Heart right ventricle (tissue), 16 donors: Measurements from ENCODE around the gene TTC17. TPM values are rescaled to one million over a fixed set of nuclear protein-coding genes. Genes with fewer than 3 reads are reported as not detected.

ENCODE experiments used
- ATAC-seq, 8 donors: fragments of 200-7000 bp; cut with Tn5 transposase; one replicate each; pipeline ENCODE4 v1.9.1; 2020; ENCODE audit warnings: mild to moderate bottlenecking in 8 of 8, moderate library complexity in 8 of 8, moderate number of reproducible peaks in 1 of 8
- DNase-seq, 2 donors: peaks; one replicate each; pipeline ENCODE4 v3.0.0-alpha.2; 2020
- H3K27ac ChIP-seq, 10 donors: fragments of 200-600 bp; sonication (generic) in 2 of 10; one replicate each; pipeline versions ENCODE4 v1.5.0 to v1.8.0; 2020 to 2022; ENCODE audit warnings: mild to moderate bottlenecking in 3 of 10
- H3K27me3 ChIP-seq, 7 donors: fragments of 200-600 bp; one replicate each; pipeline ENCODE4 v1.8.0; 2021 to 2022; ENCODE audit warnings: mild to moderate bottlenecking in 2 of 7
- H3K36me3 ChIP-seq, 9 donors: fragments of 200-600 bp; sonication (generic) in 1 of 9; one replicate each; pipeline versions ENCODE4 v1.5.0 to v1.8.0; 2020 to 2022; ENCODE audit warnings: mild to moderate bottlenecking in 2 of 9
- H3K4me1 ChIP-seq, 9 donors: fragments of 200-600 bp; sonication (generic) in 1 of 9; one replicate each; pipeline versions ENCODE4 v1.5.0 to v1.8.0; 2020 to 2022; ENCODE audit warnings: mild to moderate bottlenecking in 4 of 9
- H3K4me3 ChIP-seq, 10 donors: fragments of 200-600 bp; sonication (generic) in 2 of 10; one replicate each; pipeline versions ENCODE4 v1.5.0 to v1.8.0; 2020 to 2022; ENCODE audit warnings: mild to moderate bottlenecking in 7 of 10, moderate library complexity in 2 of 10
- H3K9me3 ChIP-seq, 11 donors: fragments of 200-600 bp in 10 of 11; sonication (generic) in 2 of 11; one replicate each; pipeline versions ENCODE4 v1.5.0 to v1.8.0; 2013 to 2022; ENCODE audit warnings: mild to moderate bottlenecking in 2 of 11, control low read depth in 1 of 11, moderate library complexity in 1 of 11
- CTCF ChIP-seq, 9 donors: fragments of 200-600 bp; sonication (generic) in 2 of 9; IDR thresholded peaks; one replicate each; pipeline versions ENCODE4 v1.5.0 to v1.8.0; 2021 to 2022; ENCODE audit warnings: antibody characterized with exemption in 9 of 9, mild to moderate bottlenecking in 5 of 9, moderate library complexity in 1 of 9
- WGBS, 2 donors: extraction: QIAGEN DNeasy Blood & Tissue Kit; methylation state at CpG; one replicate each; pipeline ENCODE4 v1.1.7; 2013; ENCODE audit warnings: inconsistent platforms in 1 of 2; 5-methylcytosine and 5-hydroxymethylcytosine counted together
- intact Hi-C, 10 donors: fragments of 100-400 bp; cut with DNase I; formaldehyde crosslinking; loops; one replicate each; pipeline versions ENCODE4 v1.11.1 to v1.14.2; 2022
- long read RNA-seq, 3 donors: library from polyadenylated mRNA; unstranded; transcript quantifications; one replicate each; pipeline ENCODE4 v2.0.0, GENCODE V29; 2020 to 2021
- polyA plus RNA-seq, 2 donors: library from polyadenylated mRNA; stranded (reverse); fragments of 200-250 nt; gene quantifications; one replicate each; pipeline ENCODE4 v1.2.3, GENCODE V29; 2013
- total RNA-seq, 10 donors: library from RNA; stranded (reverse); fragmentation: NEBNext Ultra II Directional in 3 of 10; extraction: Animal tissue kit (Norgen Biotek cat#: 25700) in 3 of 10; gene quantifications; one replicate each; pipeline versions ENCODE4 v1.2.1 to v1.2.4, GENCODE V29; 2021 to 2023
- donor health status: Arrhythmogenic right ventricular cardiomyopathy.
- donor health status: ischemic (EF 13 %, LVEDD 7.1; RV severe dilation, severe dysfunction).
- donor health status: healthy with polysubstance abuse.
- donor health status: DM: no; HTN: yes; CAD: no.
- donor health status: DM: no; HTN: no; CAD: no.
- donor health status: ischemic (EF 25% LVEDD 6.9; RV normal size, moderate dysfunction).
- donor health status: ischemic (EF 25% LVEDD 5.7; RV mildly dilated, moderate dysfunction).
- donor health status: healthy.
- donor health status: DM: yes; HTN: yes; CAD: no.
- donor health status: Ischemic cardiomyopathy.
- donor health status: ischemic (EF 35%, LVEDD 5.7; RV mildly dilated, moderate dysfunction).
- donor health status: nonischemic (EF 11% LVEDD 7.7; RV severe dilation, severe dysfunction).
- donor health status: DM: yes; HTN: yes; CAD: no.
- donor health status: PGD.
- donor health status: ischemic (EF 29% LVEDD 5.4; RV normal size, mild dysfunction).
- donor health status: nonischemic (EF 23%, LVEDD 6.1; RV moderate dilation, normal function).

The TTC17 gene
- total RNA-seq = 10 to 100 TPM; 25.1 to 33.8 (median 29.8) TPM
- polyA plus RNA-seq = 10 to 100 TPM; 20.4 to 42.1 TPM
- long read RNA-seq, donor 1, full-length matches to known transcripts = 24 of 125 reads
- long read RNA-seq, donor 1, partial matches to known transcripts = 17 of 125 reads
- long read RNA-seq, donor 1, other reads (novel, unspliced or antisense) = 84 of 125 reads
- long read RNA-seq, donor 2, full-length matches to known transcripts = 23 of 100 reads
- long read RNA-seq, donor 2, partial matches to known transcripts = 7 of 100 reads
- long read RNA-seq, donor 2, other reads (novel, unspliced or antisense) = 70 of 100 reads
- long read RNA-seq, donor 3, full-length matches to known transcripts = 64 of 217 reads
- long read RNA-seq, donor 3, partial matches to known transcripts = 33 of 217 reads
- long read RNA-seq, donor 3, other reads (novel, unspliced or antisense) = 120 of 217 reads

GRCh38 chr11:43358801-43359421 lies at the start of gene TTC17:
Gene TTC17 (plus strand): TSS chr11:43358920. CDS start chr11:43358955, 35 bp downstream.
- peak; percentile 99 to 100 (median 99) for ATAC-seq
- peak; percentile 95 to 96 for DNase-seq
- TF ChIP-seq CTCF (IDR thresholded peaks at IDR 0.05) = no peak
- Histone ChIP-seq H3K36me3 (peaks cover 0 to 10% (median 0%) of the 10 kb centered on the region in 9 donors), H3K9me3 (no peaks in the 10 kb centered on the region), H3K27ac (peak within 1 kb of the TSS; percentile 58 to 97 (median 91)), H3K27me3 (no peaks in the 10 kb centered on the region), H3K4me1 (peaks cover 6 to 34% (median 26%) of the 10 kb centered on the region in 9 donors), H3K4me3 (peak within 1 kb of the TSS; percentile 46 to 99 (median 93))
- WGBS, 2 donors = 0% methylated on average over 58 of the region's 58 CpGs
- intact Hi-C loops = no loop called here

- Histone ChIP-seq H3K4me1 (peaks cover 0 to 46% (median 29%) of the 10 kb centered on the region in 9 donors), H3K36me3 (peaks cover 0 to 9% (median 0%) of the 10 kb centered on the region in 9 donors), H3K4me3 (peak within 1 kb of the TSS; percentile 64 to 100 (median 94)), H3K27ac (peak within 1 kb of the TSS; percentile 12 to 92 (median 84)), H3K27me3 (no peaks in the 10 kb centered on the region), H3K9me3 (no peaks in the 10 kb centered on the region)
- DNase-seq = peak; percentile 89 to 93
- TF ChIP-seq CTCF (IDR thresholded peaks at IDR 0.05) = peak; percentile 47 to 88 (median 72)
- 0% methylated on average over 60 of the region's 60 CpGs for WGBS, 2 donors
- peak; percentile 99 to 100 (median 100) for ATAC-seq
- intact Hi-C loops = no loop called here
Measured at GRCh38 chr11:43311791-43312607, 46.7 kb upstream of the TTC17 start, which contains the start of gene API5. Gene API5 (plus strand): TSS chr11:43311996. CDS start chr11:43312128, 132 bp downstream.

- Histone ChIP-seq H3K4me3 (no peak overlapping the region), H3K36me3 (peaks cover 0 to 48% (median 11%) of the 10 kb centered on the region in 9 donors), H3K4me1 (peaks cover 0 to 47% (median 29%) of the 10 kb centered on the region in 9 donors), H3K9me3 (no peaks in the 10 kb centered on the region), H3K27ac (no peak overlapping the region), H3K27me3 (no peaks in the 10 kb centered on the region)
- no peak for TF ChIP-seq CTCF (IDR thresholded peaks at IDR 0.05)
- no peak for ATAC-seq
- WGBS, 2 donors = 84 to 95% methylated on average over 2 of the region's 2 CpGs
- DNase-seq = no peak
- intact Hi-C loops = no loop called here
Measured at GRCh38 chr11:43315966-43316365, 42.8 kb upstream of the TTC17 start.

GRCh38 chr11:43316451-43316850 lies 42.3 kb upstream of the TTC17 start:
- Histone ChIP-seq H3K4me1 (peaks cover 0 to 45% (median 27%) of the 10 kb centered on the region in 9 donors), H3K4me3 (no peak overlapping the region), H3K9me3 (no peaks in the 10 kb centered on the region), H3K27me3 (no peaks in the 10 kb centered on the region), H3K36me3 (peaks cover 0 to 53% (median 15%) of the 10 kb centered on the region in 9 donors), H3K27ac (no peak overlapping the region)
- 96 to 97% methylated on average over 6 of the region's 6 CpGs for WGBS, 2 donors
- ATAC-seq (no peak), DNase-seq (no peak)
- TF ChIP-seq CTCF (IDR thresholded peaks at IDR 0.05) = no peak
- intact Hi-C loops = no loop called here
